ENCODE results near the gene SLC38A9.

- TF ChIP-seq EZH2 (IDR thresholded peaks at IDR 0.05; ENCODE audit: insufficient read depth, poor library complexity, severe bottlenecking) (no peak), EZH2phosphoT487 (IDR thresholded peaks at IDR 0.05; ENCODE audit: insufficient read depth, low read depth) (no peak)
Measured at GRCh38 chr5:55701462-55702103, 10.5 kb downstream of the SLC38A9 start.

All from GM23248 (cell line).